ENCODE measurements around the gene PIK3R3. TPM values are rescaled to one million over a fixed set of nuclear protein-coding genes. Genes with fewer than 3 reads are reported as not detected.

PIK3R3 gene
- total RNA-seq, 3 donors from 2014 or later (not counting 1 experiment from before 2014, with no cell fraction given), result 5.2 to 6.2 (median 5.4) TPM

DNA sequence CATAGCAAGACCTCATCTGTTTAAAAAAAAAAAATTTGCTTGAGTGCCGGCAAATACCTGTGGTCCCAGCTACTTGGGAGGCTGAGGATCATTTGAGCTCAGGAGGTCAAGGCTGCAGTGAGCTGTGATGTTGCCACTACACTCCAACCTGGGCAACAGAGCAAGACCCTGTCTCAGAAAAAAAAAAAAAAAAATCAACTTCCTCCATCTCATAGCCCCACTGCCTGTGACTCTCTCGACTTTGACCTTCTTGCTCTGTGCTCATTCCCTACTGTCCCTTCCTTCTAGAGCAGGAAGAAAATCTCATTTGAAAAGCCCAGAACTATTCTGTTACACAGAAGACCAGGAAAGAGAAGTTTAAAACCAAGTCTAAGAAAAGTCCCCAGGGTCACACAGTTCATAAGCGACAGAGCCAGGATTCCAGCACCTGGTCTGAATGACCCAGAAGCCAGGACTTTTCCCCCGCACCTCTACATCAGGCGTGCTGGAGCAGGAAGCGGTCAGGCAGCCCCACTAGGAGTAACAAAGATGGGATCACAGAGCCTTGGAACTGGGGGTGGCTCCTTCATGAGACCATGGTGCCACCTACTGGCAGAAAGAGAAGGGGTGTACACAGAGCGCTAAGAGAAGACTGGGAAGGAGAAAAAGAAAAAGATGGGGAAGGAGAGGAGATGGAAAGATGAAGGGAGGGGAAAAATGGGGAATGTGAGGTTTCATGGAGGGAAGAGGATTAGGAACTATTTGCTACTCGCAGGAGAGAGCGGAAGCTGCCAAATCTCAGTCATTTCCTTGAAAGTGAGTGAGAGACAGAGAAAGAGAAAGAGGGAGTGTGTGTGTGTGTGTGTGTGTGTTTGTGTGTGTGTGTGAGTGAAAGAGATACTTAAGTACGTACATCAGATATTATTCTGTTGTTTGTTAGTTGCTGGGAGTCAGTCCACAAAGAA lies 47.0 kb upstream of the PIK3R3 start:
- Histone ChIP-seq H3K4me1 (ENCODE audit: control insufficient read depth, insufficient read depth, low read length) (peaks cover 14% of the 10 kb centered on the region), H3K36me3 (ENCODE audit: control insufficient read depth, insufficient read depth, low read length) (no peaks in the 10 kb centered on the region), H3K4me3 (ENCODE audit: low read length) (no peak overlapping the region), H3K27me3 (ENCODE audit: control insufficient read depth, insufficient read depth, low read length) (no peaks in the 10 kb centered on the region), H3K9me3 (ENCODE audit: control insufficient read depth, insufficient read depth, low read length) (no peaks in the 10 kb centered on the region), H3K27ac (ENCODE audit: low read length) (no peak overlapping the region)
- Mint-ChIP-seq H3K4me3 (no peak overlapping the region), H3K9me3 (no peaks in the 10 kb centered on the region), H3K36me3 (no peaks in the 10 kb centered on the region), H3K4me1 (peaks cover 8% of the 10 kb centered on the region in 2 donors), H3K27ac (no peak overlapping the region), H3K27me3 (ENCODE audit: low read depth in 2 of 2) (no peaks in the 10 kb centered on the region)
- DNase-seq, result peak; percentile 56 to 85
- 16% methylated on average over 10 of the region's 10 CpGs for WGBS (ENCODE audit: insufficient coverage)
- ATAC-seq, result peak; percentile 68 to 72 (median 68)
- TF ChIP-seq CTCF (IDR thresholded peaks at IDR 0.05), result peak; percentile 90
- intact Hi-C loops (cut with micrococcal nuclease), result loop anchor here (1.0 to 2.0 kb wide), 2 partner anchors 43 to 142 kb away; no protein-coding TSS in a partner anchor

DNA sequence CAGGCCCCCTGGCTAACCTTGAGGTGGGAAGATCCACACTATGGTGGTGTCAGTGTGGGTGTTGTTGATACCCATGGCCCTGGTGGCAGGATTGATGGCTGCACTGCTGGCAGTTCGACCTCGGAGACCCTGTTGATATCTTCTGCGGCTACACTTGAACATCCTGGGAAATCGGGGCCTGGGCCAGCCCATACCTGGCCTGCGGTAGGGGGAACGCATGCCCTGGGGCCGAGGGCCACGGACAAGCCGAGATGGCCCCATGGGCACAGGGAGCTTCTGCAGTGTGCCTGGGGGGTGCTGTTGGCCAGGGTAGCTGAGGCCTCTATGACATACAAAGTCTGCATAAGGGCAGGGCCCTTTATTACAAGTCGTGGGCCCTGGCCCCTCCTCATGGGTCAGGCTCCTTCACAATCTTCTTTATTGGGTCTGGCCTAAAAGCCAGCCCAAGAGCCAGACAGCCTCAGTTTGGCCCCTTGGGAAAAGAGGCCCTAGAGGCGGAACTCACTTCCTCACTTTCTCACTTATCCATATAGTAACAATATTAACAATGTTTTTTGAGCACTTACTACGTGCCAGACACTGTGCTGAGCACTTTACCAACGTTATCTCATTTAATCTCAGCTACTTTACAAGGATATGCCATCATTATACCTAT lies 43.9 kb upstream of the PIK3R3 start, which contains the start of gene P3R3URF:
P3R3URF (minus strand) TSS at position 278 of the 655 bp plus-strand sequence; CDS start at position 261, 17 bp downstream.
- Mint-ChIP-seq H3K9me3 (no peaks in the 10 kb centered on the region), H3K36me3 (no peaks in the 10 kb centered on the region), H3K27ac (no peak within 1 kb of the TSS), H3K4me1 (no peaks in the 10 kb centered on the region), H3K4me3 (no peak within 1 kb of the TSS), H3K27me3 (ENCODE audit: low read depth in 2 of 2) (no peaks in the 10 kb centered on the region)
- H3K36me3 ChIP-seq (ENCODE audit: control insufficient read depth, insufficient read depth, low read length), result no peaks in the 10 kb centered on the region
- no peaks in the 10 kb centered on the region for H3K9me3 ChIP-seq (ENCODE audit: control insufficient read depth, insufficient read depth, low read length)
- H3K4me3 ChIP-seq (ENCODE audit: low read length), result no peak within 1 kb of the TSS
- no peak within 1 kb of the TSS for H3K27ac ChIP-seq (ENCODE audit: low read length)
- no peaks in the 10 kb centered on the region for H3K27me3 ChIP-seq (ENCODE audit: control insufficient read depth, insufficient read depth, low read length)
- no peak for ATAC-seq
- peaks cover 3% of the 10 kb centered on the region for H3K4me1 ChIP-seq (ENCODE audit: control insufficient read depth, insufficient read depth, low read length)
- 86% methylated on average over 13 of the region's 13 CpGs for WGBS (ENCODE audit: insufficient coverage)
- DNase-seq, result no peak
- intact Hi-C loops (cut with micrococcal nuclease), result no loop called here
- TF ChIP-seq CTCF (IDR thresholded peaks at IDR 0.05), result no peak

GRCh38 chr1:46175243-46175642 lies 42.8 kb upstream of the PIK3R3 start:
- peaks cover 0 to 2% of the 10 kb centered on the region in 2 donors for H3K27me3 Mint-ChIP-seq (ENCODE audit: low read depth in 2 of 2)
- Histone ChIP-seq H3K9me3 (ENCODE audit: control insufficient read depth, insufficient read depth, low read length) (no peaks in the 10 kb centered on the region), H3K27ac (ENCODE audit: low read length) (no peak overlapping the region), H3K4me3 (ENCODE audit: low read length) (no peak overlapping the region), H3K36me3 (ENCODE audit: control insufficient read depth, insufficient read depth, low read length) (no peaks in the 10 kb centered on the region), H3K27me3 (ENCODE audit: control insufficient read depth, insufficient read depth, low read length) (no peaks in the 10 kb centered on the region), H3K4me1 (ENCODE audit: control insufficient read depth, insufficient read depth, low read length) (peaks cover 3% of the 10 kb centered on the region)
- H3K4me3 Mint-ChIP-seq, result no peak overlapping the region
- H3K9me3 Mint-ChIP-seq, result no peaks in the 10 kb centered on the region
- 60% methylated on average over 3 of the region's 3 CpGs for WGBS (ENCODE audit: insufficient coverage)
- intact Hi-C loops (cut with micrococcal nuclease), result no loop called here
- no peak overlapping the region for H3K27ac Mint-ChIP-seq
- no peak for ATAC-seq
- no peaks in the 10 kb centered on the region for H3K36me3 Mint-ChIP-seq
- no peak for DNase-seq
- no peak for TF ChIP-seq CTCF (IDR thresholded peaks at IDR 0.05)
- H3K4me1 Mint-ChIP-seq, result no peaks in the 10 kb centered on the region
